ENCODE results near the gene CRYZL1.
A peak's percentile ranks its signal among the peaks of the same experiment; 100 is the strongest.

Gene CRYZL1

DNA sequence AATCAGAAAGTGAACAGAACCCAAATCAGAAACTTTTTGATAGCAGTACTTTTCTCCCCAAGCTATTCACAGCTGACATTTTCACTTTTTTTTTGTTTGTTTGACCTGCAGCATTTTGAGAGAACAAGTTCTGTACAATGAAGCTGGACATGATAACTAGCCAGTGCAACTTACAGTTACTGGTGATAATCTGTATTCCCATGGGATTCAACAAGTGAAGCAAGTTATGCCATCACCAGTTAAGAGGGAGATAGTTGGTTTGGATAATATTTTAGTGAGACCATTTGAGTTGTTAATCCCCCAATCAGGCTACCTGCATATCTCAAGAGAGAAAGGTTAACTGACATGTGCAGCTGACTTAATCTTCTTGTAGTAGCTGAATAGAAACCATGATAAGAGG lies 80.6 kb downstream of the CRYZL1 start:
- DNase-seq (ENCODE audit: low read depth in 2 of 2): no peak

DNA sequence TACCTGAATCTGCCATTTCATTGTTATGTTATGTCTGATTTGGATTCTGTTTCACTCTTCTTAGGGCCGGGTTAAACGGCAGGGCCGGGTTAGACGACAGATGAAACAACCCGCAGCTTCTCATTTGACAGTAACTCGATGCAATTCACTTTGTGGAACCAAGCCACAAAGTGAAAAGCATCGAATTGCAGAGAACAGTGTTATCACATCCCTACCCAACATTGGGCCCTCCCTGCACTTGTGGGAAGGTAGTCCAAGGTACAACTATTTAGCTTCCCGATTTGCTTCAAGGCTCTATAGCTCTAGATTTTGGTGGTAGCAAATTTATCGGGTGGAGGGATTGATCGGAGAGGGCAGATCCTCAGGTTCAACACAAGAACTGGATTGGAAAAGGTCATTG lies 81.7 kb downstream of the CRYZL1 start:
- no peak for DNase-seq (ENCODE audit: low read depth in 2 of 2)

DNA sequence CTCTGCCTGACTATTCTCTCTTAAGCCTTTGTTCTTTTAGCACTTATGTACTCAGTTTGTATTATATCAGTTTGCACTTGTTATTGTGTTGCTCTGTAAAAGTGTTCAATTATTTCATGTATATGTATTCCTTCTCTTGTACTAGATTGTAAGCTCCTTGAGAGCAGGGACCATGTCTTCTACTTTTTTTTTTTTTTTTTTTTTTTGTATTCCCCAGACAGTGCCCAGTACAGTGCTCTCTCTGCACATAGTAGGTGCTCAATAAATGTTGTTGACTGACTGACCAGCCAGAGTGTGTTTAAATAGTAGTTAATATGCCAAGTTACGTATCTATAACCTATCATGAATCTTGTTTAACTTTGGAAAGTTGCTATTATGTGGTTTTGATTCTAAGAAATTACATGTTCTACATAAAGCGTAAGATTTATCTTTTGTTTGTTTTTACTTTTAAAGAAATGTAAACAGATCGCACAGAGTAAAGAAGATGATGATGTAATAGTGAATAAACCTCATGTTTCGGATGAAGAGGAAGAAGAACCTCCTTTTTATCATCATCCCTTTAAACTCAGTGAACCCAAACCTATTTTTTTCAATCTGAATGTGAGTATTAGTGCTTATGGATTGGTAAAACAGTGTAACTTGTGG lies 82.6 kb downstream of the CRYZL1 start:
- no peak for DNase-seq (ENCODE audit: low read depth in 2 of 2)

DNA sequence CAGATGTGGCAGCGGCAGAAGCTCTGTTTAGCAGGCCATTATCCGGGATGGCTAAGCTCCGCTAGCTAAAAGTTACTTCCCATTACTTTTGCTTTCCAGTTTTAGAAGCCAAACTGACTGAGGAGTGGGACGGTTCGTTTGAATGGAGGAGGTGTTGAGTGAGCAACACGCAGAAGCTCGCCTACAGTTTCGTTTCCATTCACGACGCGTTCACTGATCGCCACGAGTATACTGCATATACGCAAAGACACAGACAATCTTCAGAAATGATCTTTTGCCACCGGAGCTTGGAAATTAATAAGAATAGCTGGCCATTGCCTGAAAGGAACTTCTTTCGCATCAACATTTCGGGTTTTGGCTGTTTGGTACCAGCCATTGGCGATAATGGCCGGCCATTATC lies 84.1 kb downstream of the CRYZL1 start:
- DNase-seq (ENCODE audit: low read depth in 2 of 2): no peak

DNA sequence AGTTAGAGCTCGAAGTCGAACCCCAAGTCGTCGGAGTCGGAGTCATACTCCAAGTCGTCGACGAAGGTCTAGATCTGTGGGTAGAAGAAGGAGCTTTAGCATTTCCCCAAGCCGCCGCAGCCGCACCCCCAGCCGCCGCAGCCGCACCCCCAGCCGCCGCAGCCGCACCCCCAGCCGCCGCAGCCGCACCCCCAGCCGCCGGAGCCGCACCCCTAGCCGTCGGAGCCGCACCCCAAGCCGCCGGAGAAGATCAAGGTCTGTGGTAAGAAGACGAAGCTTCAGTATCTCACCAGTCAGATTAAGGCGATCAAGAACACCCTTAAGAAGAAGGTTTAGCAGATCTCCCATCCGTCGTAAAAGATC lies 86.6 kb downstream of the CRYZL1 start:
- DNase-seq (ENCODE audit: low read depth in 2 of 2): no peak

DNA sequence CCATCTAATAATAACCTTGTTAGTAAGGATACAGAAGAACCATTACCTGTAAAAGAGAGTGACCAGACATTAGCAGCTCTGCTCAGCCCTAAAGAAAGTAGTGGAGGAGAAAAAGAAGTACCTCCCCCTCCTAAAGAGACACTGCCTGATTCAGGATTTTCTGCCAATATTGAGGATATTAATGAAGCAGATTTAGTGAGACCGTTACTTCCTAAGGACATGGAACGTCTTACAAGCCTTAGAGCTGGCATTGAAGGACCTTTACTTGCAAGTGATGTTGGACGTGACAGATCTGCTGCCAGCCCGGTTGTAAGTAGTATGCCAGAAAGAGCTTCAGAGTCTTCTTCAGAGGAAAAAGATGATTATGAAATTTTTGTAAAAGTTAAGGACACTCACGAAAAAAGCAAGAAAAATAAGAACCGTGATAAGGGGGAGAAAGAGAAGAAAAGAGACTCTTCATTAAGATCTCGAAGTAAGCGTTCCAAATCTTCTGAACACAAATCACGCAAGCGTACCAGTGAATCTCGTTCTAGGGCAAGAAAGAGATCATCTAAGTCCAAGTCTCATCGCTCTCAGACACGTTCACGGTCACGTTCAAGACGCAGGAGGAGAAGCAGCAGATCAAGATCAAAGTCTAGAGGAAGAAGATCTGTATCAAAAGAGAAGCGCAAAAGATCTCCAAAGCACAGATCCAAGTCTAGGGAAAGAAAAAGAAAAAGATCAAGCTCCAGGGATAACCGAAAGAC lies 87.1 kb downstream of the CRYZL1 start:
- DNase-seq (ENCODE audit: low read depth in 2 of 2): no peak

DNA sequence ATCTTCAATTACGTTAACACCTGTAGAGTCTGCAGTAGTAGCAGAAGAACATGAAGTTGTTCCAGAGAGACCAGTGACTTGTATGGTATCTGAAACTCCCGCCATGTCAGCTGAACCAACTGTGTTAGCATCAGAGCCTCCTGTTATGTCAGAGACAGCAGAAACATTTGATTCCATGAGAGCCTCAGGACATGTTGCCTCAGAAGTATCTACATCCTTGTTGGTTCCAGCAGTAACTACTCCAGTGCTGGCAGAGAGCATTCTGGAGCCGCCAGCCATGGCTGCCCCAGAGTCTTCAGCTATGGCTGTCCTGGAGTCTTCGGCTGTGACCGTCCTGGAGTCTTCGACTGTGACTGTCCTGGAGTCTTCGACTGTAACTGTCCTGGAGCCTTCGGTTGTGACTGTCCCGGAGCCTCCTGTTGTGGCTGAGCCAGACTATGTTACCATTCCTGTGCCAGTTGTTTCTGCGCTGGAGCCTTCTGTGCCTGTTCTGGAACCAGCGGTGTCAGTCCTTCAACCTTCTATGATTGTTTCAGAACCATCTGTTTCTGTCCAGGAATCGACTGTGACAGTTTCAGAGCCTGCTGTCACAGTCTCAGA lies 88.4 kb downstream of the CRYZL1 start:
- no peak for DNase-seq (ENCODE audit: low read depth in 2 of 2)

DNA sequence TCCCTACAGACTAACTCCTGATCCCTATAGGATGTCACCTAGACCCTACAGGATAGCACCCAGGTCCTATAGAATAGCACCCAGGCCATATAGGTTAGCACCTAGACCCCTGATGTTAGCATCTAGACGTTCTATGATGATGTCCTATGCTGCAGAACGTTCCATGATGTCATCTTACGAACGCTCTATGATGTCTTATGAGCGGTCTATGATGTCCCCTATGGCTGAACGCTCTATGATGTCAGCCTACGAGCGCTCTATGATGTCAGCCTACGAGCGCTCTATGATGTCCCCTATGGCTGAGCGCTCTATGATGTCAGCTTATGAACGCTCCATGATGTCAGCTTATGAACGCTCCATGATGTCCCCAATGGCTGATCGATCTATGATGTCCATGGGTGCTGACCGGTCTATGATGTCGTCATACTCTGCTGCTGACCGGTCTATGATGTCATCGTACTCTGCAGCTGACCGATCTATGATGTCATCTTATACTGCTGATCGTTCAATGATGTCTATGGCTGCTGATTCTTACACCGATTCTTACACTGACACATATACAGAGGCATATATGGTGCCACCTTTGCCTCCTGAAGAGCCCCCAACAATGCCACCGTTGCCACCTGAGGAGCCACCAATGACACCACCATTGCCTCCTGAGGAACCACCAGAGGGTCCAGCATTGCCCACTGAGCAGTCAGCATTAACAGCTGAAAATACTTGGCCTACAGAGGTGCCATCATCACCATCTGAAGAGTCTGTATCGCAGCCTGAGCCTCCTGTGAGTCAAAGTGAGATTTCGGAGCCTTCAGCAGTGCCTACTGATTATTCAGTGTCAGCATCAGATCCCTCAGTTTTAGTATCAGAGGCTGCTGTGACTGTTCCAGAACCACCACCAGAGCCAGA lies 89.2 kb downstream of the CRYZL1 start:
- no peak for DNase-seq (ENCODE audit: low read depth in 2 of 2)

DNA sequence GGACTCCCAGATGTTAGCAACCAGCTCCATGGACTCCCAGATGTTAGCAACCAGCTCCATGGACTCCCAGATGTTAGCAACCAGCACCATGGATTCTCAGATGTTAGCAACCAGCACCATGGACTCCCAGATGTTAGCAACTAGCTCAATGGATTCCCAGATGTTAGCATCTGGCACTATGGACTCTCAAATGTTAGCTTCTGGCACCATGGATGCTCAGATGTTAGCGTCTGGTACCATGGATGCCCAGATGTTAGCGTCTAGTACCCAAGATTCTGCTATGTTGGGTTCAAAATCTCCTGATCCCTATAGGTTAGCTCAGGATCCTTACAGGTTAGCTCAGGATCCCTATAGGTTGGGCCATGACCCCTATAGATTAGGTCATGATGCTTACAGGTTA lies 89.9 kb downstream of the CRYZL1 start:
- no peak for DNase-seq (ENCODE audit: low read depth in 2 of 2)

DNA sequence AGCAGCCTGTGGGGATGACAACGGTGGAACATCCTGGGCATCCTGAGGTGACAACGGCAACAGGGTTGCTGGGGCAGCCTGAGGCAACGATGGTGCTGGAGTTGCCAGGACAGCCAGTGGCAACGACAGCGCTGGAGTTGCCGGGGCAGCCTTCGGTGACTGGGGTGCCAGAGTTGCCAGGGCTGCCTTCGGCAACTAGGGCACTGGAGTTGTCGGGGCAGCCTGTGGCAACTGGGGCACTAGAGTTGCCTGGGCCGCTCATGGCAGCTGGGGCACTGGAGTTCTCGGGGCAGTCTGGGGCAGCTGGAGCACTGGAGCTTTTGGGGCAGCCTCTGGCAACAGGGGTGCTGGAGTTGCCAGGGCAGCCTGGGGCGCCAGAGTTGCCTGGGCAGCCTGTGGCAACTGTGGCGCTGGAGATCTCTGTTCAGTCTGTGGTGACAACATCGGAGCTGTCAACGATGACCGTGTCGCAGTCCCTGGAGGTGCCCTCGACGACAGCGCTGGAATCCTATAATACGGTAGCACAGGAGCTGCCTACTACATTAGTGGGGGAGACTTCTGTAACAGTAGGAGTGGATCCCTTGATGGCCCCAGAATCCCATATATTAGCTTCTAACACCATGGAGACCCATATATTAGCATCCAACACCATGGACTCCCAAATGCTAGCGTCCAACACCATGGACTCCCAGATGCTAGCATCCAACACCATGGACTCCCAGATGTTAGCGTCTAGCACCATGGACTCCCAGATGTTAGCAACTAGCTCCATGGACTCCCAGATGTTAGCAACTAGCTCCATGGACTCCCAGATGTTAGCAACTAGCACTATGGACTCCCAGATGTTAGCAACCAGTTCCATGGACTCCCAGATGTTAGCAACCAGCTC lies 90.5 kb downstream of the CRYZL1 start:
- no peak for DNase-seq (ENCODE audit: low read depth in 2 of 2)

DNA sequence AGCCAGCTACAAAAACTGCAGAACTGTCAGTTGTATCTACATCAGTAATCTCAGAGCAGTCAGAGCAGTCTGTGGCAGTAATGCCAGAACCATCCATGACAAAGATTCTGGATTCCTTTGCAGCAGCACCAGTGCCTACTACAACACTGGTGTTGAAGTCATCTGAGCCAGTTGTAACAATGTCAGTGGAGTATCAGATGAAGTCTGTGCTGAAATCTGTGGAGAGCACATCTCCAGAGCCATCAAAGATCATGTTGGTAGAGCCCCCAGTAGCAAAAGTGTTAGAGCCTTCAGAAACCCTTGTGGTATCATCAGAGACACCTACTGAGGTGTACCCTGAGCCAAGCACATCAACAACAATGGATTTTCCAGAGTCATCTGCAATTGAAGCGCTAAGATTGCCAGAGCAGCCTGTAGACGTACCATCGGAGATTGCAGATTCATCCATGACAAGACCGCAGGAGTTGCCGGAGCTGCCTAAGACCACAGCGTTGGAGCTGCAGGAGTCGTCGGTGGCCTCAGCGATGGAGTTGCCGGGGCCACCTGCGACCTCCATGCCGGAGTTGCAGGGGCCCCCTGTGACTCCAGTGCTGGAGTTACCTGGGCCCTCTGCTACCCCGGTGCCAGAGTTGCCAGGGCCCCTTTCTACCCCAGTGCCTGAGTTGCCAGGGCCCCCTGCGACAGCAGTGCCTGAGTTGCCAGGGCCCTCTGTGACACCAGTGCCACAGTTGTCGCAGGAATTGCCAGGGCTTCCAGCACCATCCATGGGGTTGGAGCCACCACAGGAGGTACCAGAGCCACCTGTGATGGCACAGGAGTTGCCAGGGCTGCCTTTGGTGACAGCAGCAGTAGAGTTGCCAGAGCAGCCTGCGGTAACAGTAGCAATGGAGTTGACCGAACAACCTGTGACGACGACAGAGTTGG lies 91.4 kb downstream of the CRYZL1 start:
- DNase-seq (ENCODE audit: low read depth in 2 of 2): no peak

DNA sequence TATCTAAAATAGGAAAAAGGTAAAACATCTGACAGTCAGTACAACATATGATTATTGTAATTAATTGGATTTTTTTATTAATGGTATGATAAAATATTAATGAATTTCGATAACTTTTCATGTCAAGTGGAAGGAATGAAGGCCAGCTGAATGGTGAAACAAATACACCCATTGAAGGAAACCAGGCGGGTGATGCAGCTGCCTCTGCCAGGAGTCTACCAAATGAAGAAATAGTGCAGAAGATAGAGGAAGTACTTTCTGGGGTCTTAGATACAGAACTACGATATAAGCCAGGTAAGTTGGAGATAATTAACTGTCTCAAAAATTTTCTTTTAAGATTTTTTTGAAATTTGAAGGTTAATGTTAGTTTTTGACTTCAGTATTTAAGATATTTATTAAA lies 95.5 kb downstream of the CRYZL1 start:
- DNase-seq (ENCODE audit: low read depth in 2 of 2): no peak

DNA sequence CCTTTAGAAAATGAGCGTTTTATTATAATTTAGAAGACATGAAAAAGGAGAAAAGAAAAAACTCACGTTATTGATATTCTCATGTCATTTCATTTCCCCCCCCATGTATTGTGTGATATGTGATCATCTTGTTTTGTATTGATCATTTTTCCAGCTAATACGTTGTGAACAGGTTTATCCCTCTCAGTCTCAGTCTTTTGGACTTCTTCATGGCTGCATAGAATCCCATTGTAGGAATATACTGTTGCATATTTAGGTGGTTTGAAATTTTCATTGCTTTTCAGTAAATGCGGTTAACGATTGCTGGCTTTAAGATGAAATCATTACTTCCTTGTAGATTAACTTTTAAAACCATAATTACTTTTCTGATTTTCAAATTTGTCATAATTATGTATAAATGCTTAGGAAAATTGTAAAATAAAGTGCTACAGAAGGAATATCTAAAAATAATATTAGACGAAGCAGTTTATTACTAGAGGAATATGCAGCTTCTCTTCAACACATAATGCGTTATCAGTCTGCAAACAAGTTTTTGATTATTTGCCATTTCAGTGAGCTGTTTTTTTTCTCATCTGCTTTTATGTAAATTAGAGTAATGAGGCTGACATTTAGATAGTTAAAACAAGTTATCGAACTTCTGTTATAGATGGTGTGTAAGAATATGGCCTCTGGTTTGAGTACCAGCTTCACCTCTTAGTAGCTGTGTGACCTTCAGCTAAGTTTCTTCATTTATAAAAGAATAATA lies 96.9 kb downstream of the CRYZL1 start:
- no peak for DNase-seq (ENCODE audit: low read depth in 2 of 2)

DNA sequence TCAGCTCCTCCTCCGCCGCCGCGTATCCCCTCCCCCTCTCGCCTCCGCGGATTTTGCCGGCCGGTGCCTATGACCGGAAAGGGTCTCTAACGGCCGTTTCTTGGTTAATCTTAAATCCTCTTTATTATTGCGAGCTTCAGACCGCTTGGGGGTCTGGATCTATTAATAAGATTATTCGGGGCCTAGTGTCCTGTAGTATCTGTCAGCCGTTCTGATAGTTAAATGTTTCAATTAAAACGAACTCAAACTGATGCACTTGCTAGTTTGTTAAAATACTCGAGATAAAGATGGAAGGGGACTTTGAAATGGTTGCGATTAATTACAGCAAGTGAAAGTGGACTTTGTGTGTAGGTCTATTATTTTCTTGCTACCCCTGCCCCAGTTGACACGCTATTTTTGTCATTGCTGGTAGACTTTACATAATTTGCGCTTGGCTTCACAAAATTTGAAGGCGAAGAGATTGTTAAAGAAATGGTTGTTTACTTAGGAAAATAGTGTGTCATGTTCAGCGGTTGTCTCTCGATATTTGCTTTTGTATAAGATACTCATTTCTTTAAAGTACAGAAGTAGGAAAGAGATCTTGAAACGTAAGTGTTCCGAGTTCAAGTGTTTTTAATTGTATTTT lies 97.9 kb downstream of the CRYZL1 start:
- DNase-seq (ENCODE audit: low read depth in 2 of 2): peak; percentile 71 to 74

DNA sequence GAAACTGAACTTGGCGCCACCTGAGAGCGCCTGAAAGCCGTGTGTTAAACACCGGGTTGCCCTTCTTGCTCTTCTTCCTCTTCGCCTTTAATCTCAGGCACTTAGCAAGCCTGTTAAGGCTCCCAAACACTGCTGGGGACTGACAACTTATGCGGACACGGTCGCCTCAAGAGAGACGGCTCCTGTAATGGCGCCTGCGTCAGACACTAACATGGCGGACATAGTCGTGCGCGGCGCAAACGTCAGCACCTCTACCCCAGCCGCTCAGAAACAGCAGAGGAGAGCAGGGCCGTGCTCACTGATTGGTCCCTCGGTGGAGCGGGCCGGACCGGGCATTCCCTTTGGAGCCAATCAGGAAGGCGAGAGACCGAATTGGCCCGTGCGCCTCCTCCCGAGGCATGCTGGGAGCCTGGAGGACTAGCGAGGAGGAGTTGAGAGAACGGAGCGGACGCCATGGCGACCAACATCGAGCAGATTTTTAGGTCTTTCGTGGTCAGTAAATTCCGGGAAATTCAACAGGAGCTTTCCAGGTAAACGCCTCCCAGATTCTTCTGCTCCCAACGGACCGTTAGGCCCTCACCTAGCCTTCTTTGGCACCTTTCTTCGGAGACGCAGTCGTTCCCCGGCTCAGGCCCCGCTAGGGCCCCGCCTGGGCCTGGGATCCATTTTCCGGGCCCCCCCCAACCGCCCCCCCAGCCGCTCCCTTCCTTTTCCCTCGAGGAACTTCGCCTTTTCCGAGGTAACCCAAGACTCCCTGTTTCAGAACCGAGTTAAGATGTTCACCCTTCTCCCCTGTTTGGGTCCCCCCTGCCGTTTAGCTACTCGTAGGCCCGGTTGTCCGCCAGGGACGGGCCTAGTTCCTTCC lies 98.7 kb downstream of the CRYZL1 start, which contains the start of gene SON:
SON (plus strand) TSS at position 399 of the 865 bp plus-strand sequence; CDS start at position 454, 55 bp downstream.
- peak; percentile 93 to 97 for DNase-seq (ENCODE audit: low read depth in 2 of 2)

DNA sequence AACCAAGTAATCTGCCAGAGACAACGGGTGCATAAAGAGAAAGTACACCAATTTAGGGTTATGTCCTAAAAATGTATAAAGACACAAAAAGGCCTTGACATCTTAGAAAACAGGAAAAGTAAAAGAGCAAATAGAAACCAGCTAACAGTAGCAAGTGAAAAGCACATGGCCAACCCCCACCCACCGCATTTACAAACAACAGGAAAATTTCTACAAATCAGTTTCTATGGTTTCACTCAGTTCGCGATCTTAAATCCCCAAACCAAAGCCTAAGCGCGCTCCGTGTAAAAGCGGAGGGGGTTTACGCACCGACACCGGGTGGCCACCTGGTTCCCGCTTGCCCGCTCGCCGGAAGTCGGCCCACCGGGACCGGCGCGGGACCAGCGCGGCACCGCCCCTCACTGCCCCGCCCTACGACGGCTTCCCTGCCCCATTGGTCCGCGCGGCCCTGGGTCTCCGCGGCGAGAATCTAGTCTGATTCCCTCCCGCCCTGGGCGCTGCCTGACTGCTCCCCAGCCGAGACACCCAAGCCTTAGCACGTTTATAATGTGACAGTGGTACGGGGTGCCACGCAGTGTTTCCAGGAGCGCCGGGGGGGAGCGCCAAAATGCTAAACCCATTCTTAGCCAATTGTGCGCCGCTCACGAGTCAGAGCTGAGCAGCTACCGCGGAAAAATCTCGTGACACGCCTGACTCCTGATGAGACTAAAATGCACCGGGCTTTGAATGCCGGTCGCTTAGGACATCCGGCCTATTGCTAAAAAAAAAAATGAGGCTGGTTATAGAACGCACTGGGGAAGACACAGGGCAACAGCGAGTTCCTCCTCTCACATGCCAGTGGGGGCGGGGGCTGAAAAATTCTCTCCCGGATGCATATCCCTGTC lies 99.5 kb downstream of the CRYZL1 start, which contains the start of gene GART:
GART (minus strand) TSS at position 362 of the 884 bp plus-strand sequence. CDS start 2,802 bp downstream, outside the sequence.
- peak; percentile 74 to 83 for DNase-seq (ENCODE audit: low read depth in 2 of 2)

All from stimulated activated CD4-positive, alpha-beta T cell treated with anti-CD3 and anti-CD28 coated beads, Interleukin-4, amount 100 ng/mL, for 48 hours (primary cell).